ENCODE data around the gene ABHD8.

The ABHD8 gene, protein sequence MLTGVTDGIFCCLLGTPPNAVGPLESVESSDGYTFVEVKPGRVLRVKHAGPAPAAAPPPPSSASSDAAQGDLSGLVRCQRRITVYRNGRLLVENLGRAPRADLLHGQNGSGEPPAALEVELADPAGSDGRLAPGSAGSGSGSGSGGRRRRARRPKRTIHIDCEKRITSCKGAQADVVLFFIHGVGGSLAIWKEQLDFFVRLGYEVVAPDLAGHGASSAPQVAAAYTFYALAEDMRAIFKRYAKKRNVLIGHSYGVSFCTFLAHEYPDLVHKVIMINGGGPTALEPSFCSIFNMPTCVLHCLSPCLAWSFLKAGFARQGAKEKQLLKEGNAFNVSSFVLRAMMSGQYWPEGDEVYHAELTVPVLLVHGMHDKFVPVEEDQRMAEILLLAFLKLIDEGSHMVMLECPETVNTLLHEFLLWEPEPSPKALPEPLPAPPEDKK

DNA sequence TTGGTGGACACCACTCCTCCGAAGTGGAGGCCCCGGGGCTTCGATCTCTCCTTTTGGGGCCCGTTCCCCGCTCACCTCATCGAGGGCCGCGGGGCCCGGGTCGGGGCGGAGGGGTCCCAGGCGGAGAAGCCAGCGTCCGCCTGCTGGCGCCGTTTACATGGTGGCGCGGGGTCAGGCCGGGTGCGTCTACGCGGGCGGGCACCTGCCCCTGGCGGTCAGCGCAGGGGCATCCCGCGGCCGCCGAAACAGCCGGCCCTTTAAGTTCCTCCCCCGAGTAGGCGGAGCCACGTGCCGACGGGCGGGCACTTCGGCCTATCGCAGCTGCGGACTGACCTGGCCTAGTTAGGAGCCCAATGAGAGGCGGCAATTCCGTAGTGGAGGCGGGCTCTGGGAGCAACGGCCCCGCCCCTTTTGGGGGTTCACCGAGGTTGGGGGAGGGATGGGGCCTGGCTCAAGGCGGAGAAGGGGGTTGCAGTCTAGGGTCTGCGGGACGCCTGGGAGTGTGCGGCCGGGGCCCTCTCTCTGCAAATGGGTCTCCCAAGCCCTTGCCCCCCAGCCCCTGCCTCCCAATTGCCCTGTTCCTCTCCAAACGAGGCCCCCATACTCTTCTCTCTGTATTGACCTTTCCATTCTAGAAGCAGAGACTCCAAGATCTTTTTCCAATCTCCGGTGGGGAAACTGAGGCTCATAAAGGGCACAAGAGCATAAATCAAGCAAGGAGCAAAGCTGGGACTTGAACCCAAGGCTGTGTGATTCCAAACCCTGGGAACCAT is at the start of gene ABHD8:
Gene ABHD8 (minus strand): TSS at position 259 of the 773 bp plus-strand sequence. CDS start 1,809 bp downstream, outside the sequence.
- DNase-seq = peak; percentile 73

GRCh38 chr19:17352608-17353280 is 49.5 kb upstream of the ABHD8 start:
- DNase-seq = no peak

DNA sequence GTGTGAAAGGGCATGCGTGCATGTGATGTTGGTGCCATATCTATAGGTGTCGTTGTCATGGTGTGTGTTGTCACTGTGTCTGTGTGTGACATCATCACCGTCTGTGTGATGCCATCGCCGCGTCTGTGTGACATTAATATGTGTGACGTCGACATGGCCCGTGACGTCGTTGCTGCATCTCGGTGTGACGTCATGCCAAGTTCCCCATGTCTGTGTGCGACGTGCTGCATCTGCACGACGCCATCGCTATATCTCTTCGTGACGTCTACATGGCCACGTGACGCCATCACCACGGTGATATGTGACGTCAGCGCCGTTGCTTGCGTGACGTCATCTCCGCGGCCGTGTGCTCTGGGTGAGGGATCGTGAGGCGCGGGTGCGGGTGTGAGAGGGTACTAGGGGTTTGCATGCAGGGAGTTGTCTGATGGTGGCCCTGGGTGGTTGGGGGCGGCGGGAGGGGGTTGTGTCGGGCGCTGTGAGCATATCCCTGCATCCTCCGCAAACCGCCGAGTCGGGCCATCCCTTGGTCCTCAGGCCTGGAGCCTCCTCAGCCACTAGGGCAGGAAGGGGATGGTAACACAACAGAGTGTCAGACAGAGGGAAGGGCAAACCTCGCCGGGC is 48.7 kb upstream of the ABHD8 start:
- DNase-seq = no peak

- peak; percentile 4 for DNase-seq
Measured at GRCh38 chr19:17348700-17349099, 45.5 kb upstream of the ABHD8 start.

DNA sequence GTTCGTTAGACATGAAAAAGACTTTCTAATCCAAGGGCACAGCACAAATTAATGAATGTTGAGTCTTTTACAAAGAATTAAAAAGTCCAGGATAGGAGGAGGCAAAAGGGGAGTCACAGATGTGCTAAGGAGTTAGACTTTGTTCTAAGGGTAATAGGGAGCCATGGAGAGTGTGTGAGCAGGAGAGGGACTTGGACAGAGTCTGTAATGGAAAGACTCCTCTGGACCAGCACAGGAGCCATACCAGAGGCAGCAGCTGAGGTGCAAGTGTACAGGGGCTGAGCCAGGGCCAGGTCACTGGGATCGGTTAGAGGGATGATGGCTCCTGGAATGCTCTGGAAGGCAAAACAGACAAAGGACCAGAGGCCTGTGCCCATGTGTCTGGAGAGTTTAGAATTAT is 44.7 kb upstream of the ABHD8 start:
- no peak for DNase-seq

DNA sequence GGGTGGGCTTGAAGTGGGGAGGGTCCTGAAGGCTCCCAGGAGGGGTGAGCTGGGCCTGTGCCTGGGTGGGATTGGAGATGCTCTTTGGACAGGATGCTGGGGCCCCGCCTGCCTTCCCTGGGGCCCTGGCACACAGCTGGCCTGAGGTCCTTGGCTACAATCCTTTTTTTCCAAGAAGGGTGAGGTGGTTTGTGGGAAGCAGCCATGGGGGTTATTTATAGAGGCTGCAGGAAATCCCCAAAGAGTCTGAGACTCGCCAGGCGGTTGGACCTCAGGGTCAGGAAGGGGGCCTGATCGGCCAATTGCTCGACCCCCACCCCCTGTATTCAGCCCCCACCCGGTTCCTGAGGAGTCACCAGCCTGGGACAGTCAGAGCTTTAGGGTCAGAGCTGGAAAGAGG is 44.1 kb upstream of the ABHD8 start:
- no peak for DNase-seq

DNA sequence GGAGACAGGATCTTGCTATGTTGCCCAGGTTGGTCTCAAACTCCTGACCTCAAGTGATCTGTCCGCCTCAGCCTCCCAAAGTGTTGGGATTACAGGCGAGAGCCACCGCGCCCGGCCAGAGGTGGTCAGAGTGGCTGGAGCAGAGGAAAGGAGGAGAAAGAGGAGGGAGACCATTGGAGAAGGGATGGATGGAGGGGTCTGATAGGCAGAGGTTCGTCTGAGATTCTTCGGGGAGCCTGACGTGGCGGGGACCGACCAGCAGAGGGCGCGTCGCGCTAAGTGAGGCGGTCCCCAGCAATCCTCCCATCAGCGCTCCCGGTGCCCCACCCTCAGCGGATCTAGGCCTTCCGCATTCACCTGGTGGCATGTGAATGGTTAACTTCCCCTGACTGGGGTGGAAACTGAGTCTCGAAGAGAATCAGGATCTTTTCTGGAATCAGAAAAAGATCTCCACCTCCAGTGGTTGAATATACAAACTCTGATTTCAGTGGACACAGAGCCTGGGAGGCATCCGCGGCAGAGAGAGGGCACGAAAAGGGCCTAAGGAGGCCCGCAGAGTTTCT is 43.0 kb upstream of the ABHD8 start:
- peak; percentile 62 for DNase-seq

DNA sequence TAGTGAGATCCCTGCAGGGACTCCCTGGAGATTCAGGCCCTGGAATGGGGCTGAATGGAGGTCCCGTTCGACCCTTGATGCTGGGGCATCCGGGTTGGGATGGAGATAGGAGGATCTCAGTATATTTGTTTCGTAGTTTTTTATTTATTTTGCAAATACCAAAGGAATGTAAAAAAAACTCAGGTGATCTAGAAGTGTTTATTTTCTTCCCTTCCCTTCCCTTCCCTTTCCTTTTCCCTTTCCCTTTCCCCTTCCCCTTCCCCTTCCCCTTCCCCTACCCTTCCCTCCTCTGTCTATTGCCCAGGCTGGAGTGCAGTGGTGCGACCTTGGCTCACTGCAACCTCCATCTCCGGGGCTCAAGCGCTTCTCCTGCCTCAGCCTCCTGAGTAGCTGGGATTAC is 38.6 kb upstream of the ABHD8 start:
- no peak for DNase-seq

- DNase-seq = no peak
Measured at GRCh38 chr19:17341386-17341785, 38.2 kb upstream of the ABHD8 start.

- no peak for DNase-seq
Measured at GRCh38 chr19:17340871-17341357, 37.7 kb upstream of the ABHD8 start.

GRCh38 chr19:17340302-17340870 is 37.2 kb upstream of the ABHD8 start:
- no peak for DNase-seq

GRCh38 chr19:17339088-17339741 is 36.0 kb upstream of the ABHD8 start:
- no peak for DNase-seq

- no peak for DNase-seq
Measured at GRCh38 chr19:17338433-17339078, 35.3 kb upstream of the ABHD8 start.

DNA sequence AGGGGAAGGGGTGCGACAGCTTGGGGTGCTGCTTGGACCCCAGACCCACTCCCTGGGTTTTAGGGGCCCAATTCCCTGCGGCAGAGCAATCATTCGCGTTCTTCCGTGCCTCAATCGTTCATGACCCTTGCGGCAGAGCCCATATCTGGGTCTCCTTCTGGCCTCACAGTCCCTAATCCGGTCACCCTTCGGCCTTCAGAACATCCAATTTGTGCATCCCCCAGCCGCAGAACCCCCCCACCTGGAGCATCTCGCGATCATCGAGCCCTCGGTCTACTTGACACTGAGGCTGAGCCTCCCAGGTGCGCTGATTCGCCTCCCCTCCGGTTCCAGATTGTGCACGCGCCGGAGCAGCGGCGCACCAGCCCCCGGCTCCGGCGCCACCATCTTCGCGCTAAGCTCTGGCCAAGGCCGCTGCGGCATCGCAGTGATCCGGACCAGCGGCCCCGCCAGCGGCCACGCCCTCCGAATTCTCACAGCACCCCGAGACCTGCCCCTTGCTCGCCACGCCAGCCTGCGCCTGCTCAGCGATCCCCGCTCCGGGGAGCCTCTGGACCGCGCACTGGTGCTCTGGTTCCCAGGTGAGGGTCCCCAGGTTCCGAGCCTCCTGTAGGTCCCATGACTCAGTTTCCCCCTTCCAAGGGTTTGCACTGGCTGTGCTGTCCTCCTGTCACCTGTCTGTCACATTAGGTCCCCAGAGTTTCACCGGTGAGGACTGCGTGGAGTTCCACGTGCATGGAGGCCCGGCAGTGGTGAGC is 34.6 kb upstream of the ABHD8 start:
- DNase-seq = peak; percentile 57

GRCh38 chr19:17336872-17337674 is 33.8 kb upstream of the ABHD8 start, which contains the start of gene GTPBP3:
Gene GTPBP3 (plus strand): TSS chr19:17337553. CDS start chr19:17337612, 59 bp downstream.
- peak; percentile 99 for DNase-seq

GRCh38 chr19:17335575-17335974 is 32.4 kb upstream of the ABHD8 start:
- no peak for DNase-seq

DNA sequence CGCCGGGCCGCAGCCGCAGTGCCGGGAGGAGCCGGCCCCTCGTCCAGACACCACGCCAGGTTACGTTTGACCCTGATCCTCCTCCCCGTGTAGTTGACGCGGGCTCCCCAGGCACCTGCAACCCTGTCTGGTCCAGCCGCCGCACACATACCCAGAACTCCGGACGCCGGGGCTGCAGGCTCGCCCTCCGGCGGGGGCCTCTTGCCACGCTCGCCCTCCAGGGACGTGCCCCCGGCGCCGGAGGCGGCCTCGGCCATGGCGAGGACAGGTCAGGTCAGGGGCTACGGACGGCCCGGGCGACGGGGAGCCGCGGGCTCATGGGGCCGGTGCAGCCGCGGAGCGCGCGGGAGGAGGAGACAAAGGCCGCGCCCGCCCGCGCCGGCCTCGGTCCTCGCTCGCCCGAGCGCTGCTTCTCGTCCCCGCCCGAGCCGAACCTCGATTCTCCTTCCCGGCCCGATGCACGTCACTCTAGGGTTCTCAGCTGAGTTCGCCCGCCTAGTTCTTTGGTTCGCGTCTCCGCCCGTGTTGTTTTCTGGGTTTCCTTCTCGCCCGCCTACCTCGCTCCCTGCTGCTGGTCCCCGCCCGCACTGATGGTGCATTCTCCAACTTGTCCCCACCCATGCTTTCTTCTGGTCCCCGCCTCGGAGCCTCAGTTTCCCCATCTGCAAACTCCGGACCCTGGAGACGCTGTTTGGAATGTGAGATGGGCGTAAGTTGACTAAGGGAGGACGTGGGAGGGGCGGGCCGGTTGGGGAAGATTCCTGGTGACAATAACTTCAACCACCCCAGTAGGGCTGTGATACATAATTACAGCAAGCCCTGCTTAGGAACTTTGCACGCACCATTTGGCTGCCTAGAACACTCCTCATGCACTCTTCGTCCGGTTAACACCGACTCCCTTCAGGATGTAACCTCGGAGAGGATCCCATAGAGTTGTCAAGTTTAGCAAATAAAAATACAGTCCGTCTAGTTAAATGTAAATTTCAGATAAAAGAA is 31.5 kb upstream of the ABHD8 start, which contains the start of gene ANO8:
Gene ANO8 (minus strand): TSS at position 442 of the 996 bp plus-strand sequence. CDS start 185 bp downstream, at position 257.
- DNase-seq = peak; percentile 96
